Activated CD4-positive, alpha-beta T cell treated with anti-CD3 and anti-CD28 coated beads for 36 hours (primary cell): ENCODE measurements around the gene NCAPD2. TPM values are rescaled to one million over a fixed set of nuclear protein-coding genes. Genes with fewer than 3 reads are reported as not detected.
"Not testable (repeated sequence)": the region's sequence is repeated elsewhere in the genome, so short reads cannot be mapped to it uniquely, and the experiment has no call there.

Source experiments
- ATAC-seq: fragments of 200-7000 bp; cut with Tn5 transposase; one replicate; pipeline ENCODE4 v1.10.0; 2021; ENCODE audit warnings: mild to moderate bottlenecking, moderate library complexity
- CTCF ChIA-PET: fragments of 350-600 bp; sonication (Branson Sonifier 250); formaldehyde crosslinking; loops from one replicate; lab custom pipeline; 2021; ENCODE audit warnings: antibody characterized with exemption; lab: Charles Lee
- POLR2A ChIA-PET: fragments of 350-600 bp; sonication (Branson Sonifier 250); formaldehyde crosslinking; loops from one replicate; lab custom pipeline; 2021; ENCODE audit warnings: antibody characterized with exemption, inconsistent platforms; lab: Charles Lee
- DNase-seq: peaks from one replicate; pipeline ENCODE4 v3.0.0-alpha.2; 2020
- H3K27ac Mint-ChIP-seq: one replicate; pipeline ENCODE4 v1.8.0; 2021; ENCODE audit warnings: mixed read lengths
- H3K27me3 Mint-ChIP-seq: one replicate; pipeline ENCODE4 v1.8.0; 2021; ENCODE audit warnings: mixed read lengths
- H3K36me3 Mint-ChIP-seq: one replicate; pipeline ENCODE4 v1.8.0; 2021; ENCODE audit warnings: low read depth, mixed read lengths
- H3K4me1 Mint-ChIP-seq: one replicate; pipeline ENCODE4 v1.8.0; 2021; ENCODE audit warnings: mixed read lengths
- H3K4me3 Mint-ChIP-seq: one replicate; pipeline ENCODE4 v1.8.0; 2021; ENCODE audit warnings: mild to moderate bottlenecking, moderate library complexity, mixed read lengths
- H3K9me3 Mint-ChIP-seq: one replicate; pipeline ENCODE4 v1.8.0; 2021; ENCODE audit warnings: low read depth, mixed read lengths
- intact Hi-C, 2 experiments: fragments of 100-400 bp; cut with DNase I in 1 of 2; cut with micrococcal nuclease in 1 of 2; formaldehyde crosslinking; loops; one replicate each; pipeline versions ENCODE4 v1.14.2 to v1.15.1; 2022 to 2024; cut with DNase I, micrococcal nuclease
- total RNA-seq, 2 experiments: library from RNA; stranded (reverse); gene quantifications; one replicate each; pipeline ENCODE4 v1.2.3, GENCODE V29; 2021

NCAPD2 gene
- total RNA-seq, 2 experiments from 2014 or later = 199 to 210 TPM

DNA sequence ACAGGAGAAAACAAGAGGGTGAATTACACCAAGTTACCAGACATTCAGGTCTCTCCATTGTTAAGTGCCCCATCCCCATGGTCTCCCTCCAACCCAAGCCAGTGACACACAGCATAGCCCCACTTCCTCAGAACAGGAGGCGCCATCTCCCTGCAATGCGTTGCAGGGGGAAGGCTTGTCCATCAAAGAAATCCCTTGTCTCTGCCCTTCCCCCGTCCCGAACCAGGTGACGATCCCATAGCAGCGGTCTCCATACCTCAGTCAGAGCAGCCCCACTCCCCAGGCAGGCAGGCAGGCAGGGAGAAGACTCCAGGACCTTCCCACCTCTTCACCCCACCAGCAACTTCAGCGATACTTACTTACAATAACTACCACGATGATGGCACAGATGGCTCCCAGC lies 29.4 kb upstream of the NCAPD2 start:
- POLR2A ChIA-PET = interaction anchor here (0.6 to 1.6 kb wide), 3 partner anchors 19 to 141 kb away, joined by 3 to 5 read pairs (median 3); no protein-coding TSS in a partner anchor
- ATAC-seq = no peak

DNA sequence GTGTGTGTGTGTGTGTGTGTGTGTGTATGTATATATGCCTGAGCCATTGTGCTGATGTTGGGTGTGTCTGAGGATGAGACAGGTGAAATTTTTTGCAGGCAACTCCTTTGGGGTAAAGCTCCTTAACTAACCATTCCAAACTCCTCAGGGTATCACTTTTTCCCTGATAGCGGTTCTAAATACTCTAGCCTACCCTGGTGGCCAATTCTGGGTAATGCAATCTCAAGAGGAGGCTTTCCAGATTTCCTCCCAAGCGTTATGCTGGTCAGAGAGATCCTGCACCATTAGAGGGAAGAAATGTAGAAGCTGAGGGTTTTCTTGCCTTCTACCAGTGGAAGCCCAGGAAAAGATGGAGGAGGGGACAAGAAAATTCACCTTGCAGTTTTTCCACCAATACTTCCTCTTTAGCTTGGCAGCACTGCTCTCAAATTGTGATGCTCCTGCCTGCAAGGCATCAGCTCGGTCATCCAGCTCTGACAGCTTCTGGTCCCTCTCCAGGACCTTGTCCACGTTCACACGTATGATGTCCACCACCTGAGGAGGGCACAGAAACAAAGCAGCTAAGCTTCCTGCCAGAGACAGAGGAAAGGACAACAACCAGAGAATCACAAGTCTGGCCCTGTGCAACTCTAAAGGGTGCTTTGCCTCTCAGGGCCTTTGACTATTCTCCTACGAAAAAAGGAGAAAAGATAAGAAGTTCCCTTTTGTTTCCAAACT lies 28.3 kb upstream of the NCAPD2 start:
- ChIA-PET POLR2A (interaction anchor here (0.6 to 1.3 kb wide), 4 partner anchors 21 to 72 kb away, joined by 3 to 4 read pairs (median 3); partner anchors contain the start of gene CD27), CTCF (interaction anchor here (0.7 to 8.6 kb wide), 35 partner anchors 9 to 187 kb away, joined by 3 to 200 read pairs (median 5); partner anchors contain the start of genes CD27, LTBR, MRPL51 and TAPBPL)
- ATAC-seq (no peak), DNase-seq (peak; percentile 55)
- Mint-ChIP-seq H3K4me1 (peaks cover 84% of the 10 kb centered on the region), H3K9me3 (no peaks in the 10 kb centered on the region), H3K27ac (peak overlapping the region; percentile 82), H3K36me3 (peaks cover 86% of the 10 kb centered on the region), H3K27me3 (no peaks in the 10 kb centered on the region), H3K4me3 (no peak overlapping the region)
- intact Hi-C loops = loop anchor here (1.0 kb wide), 1 partner anchor 42 kb away; no protein-coding TSS in a partner anchor

More for the DNA sequence above, 29.4 kb upstream of the NCAPD2 start:
- Mint-ChIP-seq H3K27ac (peak overlapping the region; percentile 100), H3K9me3 (no peaks in the 10 kb centered on the region), H3K27me3 (no peaks in the 10 kb centered on the region), H3K4me1 (peaks cover 91% of the 10 kb centered on the region), H3K36me3 (peaks cover 92% of the 10 kb centered on the region), H3K4me3 (peak overlapping the region; percentile 75)
- CTCF ChIA-PET = interaction anchor here (0.7 to 8.6 kb wide), 17 partner anchors 8 to 121 kb away, joined by 3 to 200 read pairs (median 8); partner anchors contain the start of genes CD27, MRPL51 and TAPBPL
- intact Hi-C loops = no loop called here
- DNase-seq = peak; percentile 12

DNA sequence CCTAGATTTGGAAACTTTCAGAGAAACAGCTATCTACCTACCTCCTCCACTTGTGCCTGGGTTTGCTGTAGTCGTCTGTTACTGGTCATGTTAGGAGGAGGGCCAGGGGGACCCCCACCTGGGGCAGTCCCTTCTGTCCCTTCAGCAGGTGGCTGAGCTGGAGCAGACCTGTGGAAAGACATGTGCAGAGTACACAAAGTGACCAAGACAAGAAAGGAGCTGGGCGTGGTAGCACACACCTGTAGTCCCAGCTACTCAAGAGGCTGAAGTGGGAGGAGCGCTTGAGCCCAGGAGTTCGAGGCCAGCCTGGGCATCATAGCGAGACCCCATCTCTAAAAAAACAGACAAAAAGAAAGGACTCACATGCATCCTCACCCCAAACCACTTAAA lies 27.7 kb upstream of the NCAPD2 start:
- Mint-ChIP-seq H3K27me3 (no peaks in the 10 kb centered on the region), H3K4me3 (peak overlapping the region; percentile 26), H3K9me3 (no peaks in the 10 kb centered on the region), H3K4me1 (peaks cover 81% of the 10 kb centered on the region), H3K27ac (peak overlapping the region; percentile 82), H3K36me3 (peaks cover 81% of the 10 kb centered on the region)
- no peak for ATAC-seq
- ChIA-PET CTCF (interaction anchor here (0.7 to 8.6 kb wide), 27 partner anchors 9 to 187 kb away, joined by 3 to 200 read pairs (median 6); partner anchors contain the start of genes CD27, LTBR, MRPL51 and TAPBPL), POLR2A (interaction anchor here (0.6 to 1.3 kb wide), 4 partner anchors 22 to 71 kb away, joined by 3 to 6 read pairs (median 4); partner anchors contain the start of gene CD27)
- peak; percentile 10 for DNase-seq
- intact Hi-C loops = no loop called here

DNA sequence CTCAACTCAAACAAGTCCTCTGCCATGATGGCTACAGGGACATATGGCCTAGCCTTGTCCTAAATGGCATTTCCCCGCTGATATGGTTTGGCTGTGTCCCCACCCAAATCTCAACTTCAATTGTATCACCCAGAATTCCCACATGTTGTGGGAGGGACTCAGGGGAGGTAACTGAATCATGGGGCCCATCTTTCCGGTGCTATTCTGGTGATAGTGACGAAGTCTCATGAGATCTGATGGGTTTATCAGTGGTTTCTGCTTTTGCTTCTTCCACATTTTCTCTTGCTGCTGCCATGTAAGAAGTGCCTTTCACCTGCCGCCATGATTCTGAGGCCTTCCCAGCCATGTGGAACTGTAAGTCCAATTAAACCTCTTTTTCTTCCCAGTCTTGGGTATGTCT lies 27.2 kb upstream of the NCAPD2 start:
- Mint-ChIP-seq H3K27ac (peak overlapping the region; percentile 82), H3K4me1 (peaks cover 82% of the 10 kb centered on the region), H3K4me3 (peak overlapping the region; percentile 36), H3K36me3 (peaks cover 76% of the 10 kb centered on the region)
- intact Hi-C loops, H3K9me3 Mint-ChIP-seq, ATAC-seq, H3K27me3 Mint-ChIP-seq: not testable (repeated sequence)
- CTCF ChIA-PET = interaction anchor here (0.9 to 8.6 kb wide), 6 partner anchors 15 to 49 kb away, joined by 4 to 200 read pairs (median 14); partner anchors contain the start of genes CD27 and TAPBPL
- POLR2A ChIA-PET = interaction anchor here (0.7 kb wide), 1 partner anchor 24 kb away, joined by 6 read pairs; no protein-coding TSS in a partner anchor
- DNase-seq = peak; percentile 8

DNA sequence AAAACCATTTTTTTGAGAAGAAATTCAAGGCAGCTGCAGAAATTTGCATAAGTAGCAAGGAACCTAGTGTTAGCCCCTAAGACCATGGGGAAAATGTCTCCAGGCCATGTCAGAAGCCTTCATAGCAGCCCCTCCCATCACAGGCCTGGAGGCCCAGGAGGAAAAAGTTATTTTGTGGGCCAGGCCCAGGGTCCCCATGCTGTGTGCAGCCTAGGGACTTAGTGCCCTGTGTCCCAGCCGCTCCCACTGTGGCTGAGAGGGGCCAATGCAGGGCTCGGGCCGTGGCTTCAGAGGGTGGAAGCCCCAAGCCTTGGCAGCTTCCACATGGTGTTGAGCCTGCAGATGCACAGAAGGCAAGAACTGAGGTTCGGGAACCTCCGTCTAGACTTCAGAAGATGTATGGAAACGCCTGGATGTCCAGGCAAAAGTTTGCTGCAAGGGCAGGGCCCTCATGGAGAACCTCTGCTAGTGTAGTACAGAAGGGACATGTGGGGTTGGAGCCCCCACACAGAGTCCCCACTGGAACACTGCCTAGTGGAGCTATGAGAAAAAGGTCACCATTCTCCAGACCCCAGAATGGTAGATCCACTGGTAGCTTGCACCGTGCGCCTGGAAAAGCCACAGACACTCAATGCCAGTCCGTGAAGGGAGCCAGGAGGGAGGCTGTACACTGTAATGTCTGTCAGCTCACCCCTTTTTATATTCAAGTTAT lies 26.2 kb upstream of the NCAPD2 start:
- Mint-ChIP-seq H3K36me3 (peaks cover 66% of the 10 kb centered on the region), H3K27ac (peak overlapping the region; percentile 82), H3K4me1 (peaks cover 78% of the 10 kb centered on the region), H3K4me3 (peak overlapping the region; percentile 91)
- H3K27me3 Mint-ChIP-seq, DNase-seq, H3K9me3 Mint-ChIP-seq, intact Hi-C loops, ATAC-seq: not testable (repeated sequence)
- ChIA-PET CTCF (interaction anchor here (0.6 to 5.4 kb wide), 2 partner anchors 24 to 43 kb away, joined by 4 to 48 read pairs; no protein-coding TSS in a partner anchor), POLR2A (interaction anchor here (1.0 kb wide), 1 partner anchor 42 kb away, joined by 4 read pairs; no protein-coding TSS in a partner anchor)

DNA sequence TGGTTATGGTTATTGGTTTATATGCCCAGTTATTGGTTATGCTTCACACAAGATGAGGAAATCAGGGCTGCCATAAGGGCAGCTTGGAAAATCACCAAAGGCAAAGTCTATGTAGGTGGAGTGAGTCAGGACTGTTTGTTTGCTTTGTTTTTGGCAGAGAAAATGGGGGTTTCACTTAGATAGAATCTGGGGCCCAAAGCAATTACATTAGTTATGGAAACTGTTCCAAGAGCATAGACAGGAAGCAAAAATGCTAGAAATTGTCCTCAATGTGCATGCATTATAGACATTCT lies 25.7 kb upstream of the NCAPD2 start:
- Mint-ChIP-seq H3K4me3 (peak overlapping the region; percentile 91), H3K4me1 (peaks cover 73% of the 10 kb centered on the region), H3K27ac (peak overlapping the region; percentile 82), H3K9me3 (no peaks in the 10 kb centered on the region), H3K36me3 (peaks cover 61% of the 10 kb centered on the region), H3K27me3 (no peaks in the 10 kb centered on the region)
- POLR2A ChIA-PET = interaction anchor here (1.0 to 4.4 kb wide), 3 partner anchors 43 to 71 kb away, joined by 3 to 45 read pairs (median 4); partner anchors contain the start of gene GAPDH
- no peak for ATAC-seq
- CTCF ChIA-PET = interaction anchor here (0.6 to 5.4 kb wide), 3 partner anchors 25 to 70 kb away, joined by 4 to 48 read pairs (median 4); no protein-coding TSS in a partner anchor
- no peak for DNase-seq
- intact Hi-C loops = no loop called here

DNA sequence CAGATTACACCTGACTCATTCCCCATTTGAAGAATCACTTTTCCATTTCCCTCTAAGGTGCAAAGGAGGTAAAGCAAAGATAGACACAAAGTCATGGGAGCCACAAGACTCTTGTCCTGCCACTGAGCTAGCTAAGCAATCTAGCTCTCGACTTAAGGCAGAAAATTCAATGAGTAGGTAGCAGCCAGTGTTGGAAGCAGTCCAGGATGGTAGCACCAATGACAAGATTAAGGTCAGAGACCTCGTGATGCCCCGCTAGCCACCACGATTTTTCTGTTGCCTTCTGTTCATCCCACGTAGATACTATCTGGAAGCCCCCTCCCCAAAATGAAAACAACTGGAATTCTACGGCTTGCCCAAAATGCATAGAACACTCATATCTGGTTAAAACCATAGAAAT lies 24.8 kb upstream of the NCAPD2 start:
- Mint-ChIP-seq H3K27me3 (no peaks in the 10 kb centered on the region), H3K9me3 (no peaks in the 10 kb centered on the region), H3K36me3 (peaks cover 54% of the 10 kb centered on the region), H3K4me3 (peak overlapping the region; percentile 91), H3K4me1 (peaks cover 64% of the 10 kb centered on the region), H3K27ac (peak overlapping the region; percentile 82)
- intact Hi-C loops = no loop called here
- ChIA-PET CTCF (interaction anchor here (0.5 to 5.4 kb wide), 6 partner anchors 8 to 69 kb away, joined by 3 to 48 read pairs (median 5); no protein-coding TSS in a partner anchor), POLR2A (interaction anchor here (0.6 to 4.4 kb wide), 6 partner anchors 8 to 133 kb away, joined by 3 to 46 read pairs (median 4); partner anchors contain the start of gene GAPDH)
- ATAC-seq = no peak
- DNase-seq = peak; percentile 37

DNA sequence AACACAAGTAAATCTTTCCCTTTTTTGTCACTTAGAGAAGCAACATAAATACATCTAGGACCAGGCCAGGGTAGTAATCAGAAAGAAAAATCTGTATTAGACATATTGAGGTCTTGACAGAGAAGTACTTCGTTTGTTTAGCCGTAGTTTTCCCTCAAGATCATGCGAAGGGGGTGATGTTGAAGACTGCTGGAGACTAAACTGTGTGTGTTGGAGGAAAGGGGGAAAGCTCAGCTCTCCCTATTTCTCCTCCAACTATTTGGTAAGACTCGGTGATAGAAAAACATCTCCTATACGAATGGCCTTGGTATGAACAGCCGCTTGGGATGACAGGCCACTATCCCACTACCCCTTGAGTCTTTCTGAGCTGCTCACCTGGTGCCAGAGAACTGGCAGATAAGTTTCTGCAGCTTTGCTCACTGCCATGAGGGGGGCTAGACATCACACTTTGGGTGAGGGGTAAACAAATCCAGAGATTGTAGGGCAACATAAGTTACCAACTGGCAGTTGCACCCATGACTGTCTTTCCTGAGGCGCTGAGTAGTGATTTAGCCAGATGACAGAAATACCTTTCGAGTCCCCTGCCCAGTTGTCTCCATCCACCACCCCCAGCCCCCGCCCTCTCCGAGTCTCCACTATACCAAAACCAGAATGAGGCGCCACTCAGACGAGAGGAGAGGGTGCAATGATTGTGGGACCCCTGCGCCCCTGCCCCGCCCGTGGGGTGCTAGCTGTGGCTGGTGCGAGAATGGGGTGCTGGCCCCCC lies 24.1 kb upstream of the NCAPD2 start:
- intact Hi-C loops = loop anchor here (1.0 to 2.0 kb wide), 7 partner anchors 7 to 219 kb away; partner anchors contain the start of genes MRPL51 (in 2 of the 2), GAPDH (in 1 of the 2), IFFO1 (in 1 of the 2) and ZNF384 (in 1 of the 2)
- Mint-ChIP-seq H3K27me3 (no peaks in the 10 kb centered on the region), H3K36me3 (peaks cover 47% of the 10 kb centered on the region), H3K9me3 (no peaks in the 10 kb centered on the region), H3K27ac (peak overlapping the region; percentile 82), H3K4me1 (peaks cover 57% of the 10 kb centered on the region), H3K4me3 (peak overlapping the region; percentile 91)
- DNase-seq (no peak), ATAC-seq (no peak)
- ChIA-PET POLR2A (interaction anchor here (0.8 to 4.4 kb wide), 15 partner anchors 8 to 197 kb away, joined by 3 to 46 read pairs (median 7); partner anchors contain the start of genes GAPDH, MRPL51 and TAPBPL), CTCF (interaction anchor here (0.5 to 5.4 kb wide), 17 partner anchors 9 to 146 kb away, joined by 3 to 48 read pairs (median 4); partner anchors contain the start of genes MRPL51 and TAPBPL)

DNA sequence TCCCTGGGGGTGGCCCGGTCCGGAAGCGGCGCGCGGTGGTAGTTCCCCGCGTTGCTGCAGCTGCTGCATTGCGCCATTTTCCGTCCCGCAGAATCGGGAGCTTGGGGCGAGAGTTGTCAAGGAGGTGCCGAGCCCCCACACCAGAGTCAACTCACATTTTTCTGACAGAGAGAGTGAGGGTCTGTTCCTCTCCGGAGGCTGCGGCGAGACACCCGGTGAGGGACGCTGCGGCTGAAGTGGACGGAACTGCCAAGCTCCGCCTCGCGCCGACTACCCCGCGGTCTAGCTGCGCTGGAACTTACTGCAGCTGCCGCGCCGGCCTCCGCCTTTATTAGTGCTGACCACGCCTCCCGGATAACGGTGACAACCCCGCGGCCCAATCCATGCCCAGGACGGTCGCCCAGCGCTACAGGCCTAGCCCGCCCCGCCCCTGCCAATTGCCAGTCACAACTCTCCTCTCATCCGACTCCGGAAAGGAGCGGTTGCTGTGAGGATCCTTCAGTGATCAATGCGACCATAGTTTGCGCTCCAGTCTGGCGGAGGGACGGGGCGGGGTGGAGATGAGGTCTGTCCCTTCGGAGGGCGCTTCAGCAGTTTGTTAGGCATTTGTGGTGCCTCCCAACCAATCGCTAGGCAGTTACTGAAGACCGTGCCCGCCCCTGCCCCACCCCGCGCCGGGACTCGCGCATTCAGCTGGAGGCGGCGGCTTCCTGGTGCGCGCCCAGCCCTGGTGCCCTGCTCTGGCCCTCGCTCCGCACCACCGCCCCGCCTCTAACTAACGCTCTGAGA lies 23.3 kb upstream of the NCAPD2 start, which contains the start of gene VAMP1:
Gene VAMP1, minus strand, starts transcription at position 303 of the 789 bp plus-strand sequence. Its CDS starts 146 bp downstream, at position 157.
- ATAC-seq = peak; percentile 91
- peak within 1 kb of the TSS; percentile 91 for H3K4me3 Mint-ChIP-seq
- peaks cover 42% of the 10 kb centered on the region for H3K36me3 Mint-ChIP-seq
- H3K27ac Mint-ChIP-seq = peak within 1 kb of the TSS; percentile 82
- ChIA-PET CTCF (interaction anchor here (0.5 to 5.4 kb wide), 23 partner anchors 10 to 1607 kb away, joined by 3 to 48 read pairs (median 4); partner anchors contain the start of genes MRPL51 and TAPBPL), POLR2A (interaction anchor here (0.6 to 4.4 kb wide), 18 partner anchors 9 to 381 kb away, joined by 3 to 46 read pairs (median 6); partner anchors contain the start of genes GAPDH, MRPL51, TAPBPL and ZNF384)
- intact Hi-C loops = loop anchor here (1.0 to 2.0 kb wide), 8 partner anchors 8 to 218 kb away; partner anchors contain the start of genes MRPL51 (in 2 of the 2), GAPDH (in 1 of the 2), IFFO1 (in 1 of the 2) and ZNF384 (in 1 of the 2)
- no peaks in the 10 kb centered on the region for H3K27me3 Mint-ChIP-seq
- H3K9me3 Mint-ChIP-seq = no peaks in the 10 kb centered on the region
- peaks cover 52% of the 10 kb centered on the region for H3K4me1 Mint-ChIP-seq
- DNase-seq = peak; percentile 99
